HL-60 (cell line): ENCODE data around the gene PLD5.

Source experiments
- DNase-seq, 2 experiments: peaks; one replicate each; pipeline ENCODE4 v3.0.0-alpha.2; 2010 to 2020; ENCODE audit warnings: low read depth in 1 of 2, low spot score in 1 of 2
- H3K27ac ChIP-seq: fragments of 250-450 bp; sonication (Bioruptor Pico); replicated peaks from 2 replicates; pipeline ENCODE4 v1.5.1; 2020; ENCODE audit warnings: mild to moderate bottlenecking, moderate library complexity
- H3K27me3 ChIP-seq: fragments of 250-450 bp; sonication (Bioruptor Pico); 2 replicates; pipeline ENCODE4 v1.5.1; 2021; ENCODE audit warnings: mild to moderate bottlenecking, moderate library complexity; ENCODE audit not compliant: insufficient read depth, poor library complexity, severe bottlenecking
- H3K4me3 ChIP-seq: replicated peaks from 2 replicates; pipeline ENCODE4 v1.5.1; 2011; ENCODE audit warnings: mild to moderate bottlenecking, control low read depth, low read length; ENCODE audit not compliant: insufficient read depth
- GABPA ChIP-seq: IDR thresholded peaks from 2 replicates; pipeline ENCODE4 v1.6.1; 2012; ENCODE audit warnings: low read depth
- POLR2AphosphoS5 ChIP-seq: IDR thresholded peaks from 2 replicates; pipeline ENCODE4 v1.6.1; 2012; ENCODE audit warnings: low read depth
- REST ChIP-seq: IDR thresholded peaks from 2 replicates; pipeline ENCODE4 v1.6.1; 2012; ENCODE audit warnings: low read depth; ENCODE audit not compliant: insufficient replicate concordance
- SPI1 ChIP-seq: IDR thresholded peaks from 2 replicates; pipeline ENCODE4 v1.6.1; 2012; ENCODE audit warnings: low read depth, mild to moderate bottlenecking, borderline replicate concordance
- TF ChIP-seq, protein P1 (sequence below): IDR thresholded peaks from one replicate; pipeline ENCODE4 v1.5.1; 2011; ENCODE audit warnings: low read length, control low read depth, inconsistent platforms; ENCODE audit not compliant: insufficient read depth

PLD5 gene

DNA sequence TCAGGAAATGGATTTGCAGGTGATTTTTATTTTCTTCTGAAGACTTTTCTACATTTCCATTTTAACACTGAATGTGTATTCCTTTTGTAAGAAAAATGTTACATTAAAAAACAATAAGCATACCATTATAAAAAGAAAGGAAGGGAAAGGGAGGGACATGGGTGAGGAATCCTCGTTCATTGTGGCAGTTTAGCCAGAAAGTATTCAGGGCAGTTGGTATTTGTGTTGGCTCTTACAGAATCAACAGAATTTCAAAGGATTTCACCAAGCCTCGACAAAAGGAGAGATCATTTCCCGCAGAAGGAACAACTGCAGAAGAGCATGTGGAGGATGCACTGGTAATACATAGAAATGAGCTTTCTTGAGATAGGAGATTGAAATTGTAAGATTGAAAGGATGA lies 35.0 kb downstream of the PLD5 start:
- DNase-seq: no peak
- H3K27ac ChIP-seq: no peak overlapping the region
- no peak overlapping the region for H3K4me3 ChIP-seq
- no peak for TF ChIP-seq POLR2AphosphoS5
- TF ChIP-seq, protein P1, sequence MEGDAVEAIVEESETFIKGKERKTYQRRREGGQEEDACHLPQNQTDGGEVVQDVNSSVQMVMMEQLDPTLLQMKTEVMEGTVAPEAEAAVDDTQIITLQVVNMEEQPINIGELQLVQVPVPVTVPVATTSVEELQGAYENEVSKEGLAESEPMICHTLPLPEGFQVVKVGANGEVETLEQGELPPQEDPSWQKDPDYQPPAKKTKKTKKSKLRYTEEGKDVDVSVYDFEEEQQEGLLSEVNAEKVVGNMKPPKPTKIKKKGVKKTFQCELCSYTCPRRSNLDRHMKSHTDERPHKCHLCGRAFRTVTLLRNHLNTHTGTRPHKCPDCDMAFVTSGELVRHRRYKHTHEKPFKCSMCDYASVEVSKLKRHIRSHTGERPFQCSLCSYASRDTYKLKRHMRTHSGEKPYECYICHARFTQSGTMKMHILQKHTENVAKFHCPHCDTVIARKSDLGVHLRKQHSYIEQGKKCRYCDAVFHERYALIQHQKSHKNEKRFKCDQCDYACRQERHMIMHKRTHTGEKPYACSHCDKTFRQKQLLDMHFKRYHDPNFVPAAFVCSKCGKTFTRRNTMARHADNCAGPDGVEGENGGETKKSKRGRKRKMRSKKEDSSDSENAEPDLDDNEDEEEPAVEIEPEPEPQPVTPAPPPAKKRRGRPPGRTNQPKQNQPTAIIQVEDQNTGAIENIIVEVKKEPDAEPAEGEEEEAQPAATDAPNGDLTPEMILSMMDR: no peak
- TF ChIP-seq SPI1: no peak
- TF ChIP-seq REST: no peak
- no peak for TF ChIP-seq GABPA
- H3K27me3 ChIP-seq: no peaks in the 10 kb centered on the region

DNA sequence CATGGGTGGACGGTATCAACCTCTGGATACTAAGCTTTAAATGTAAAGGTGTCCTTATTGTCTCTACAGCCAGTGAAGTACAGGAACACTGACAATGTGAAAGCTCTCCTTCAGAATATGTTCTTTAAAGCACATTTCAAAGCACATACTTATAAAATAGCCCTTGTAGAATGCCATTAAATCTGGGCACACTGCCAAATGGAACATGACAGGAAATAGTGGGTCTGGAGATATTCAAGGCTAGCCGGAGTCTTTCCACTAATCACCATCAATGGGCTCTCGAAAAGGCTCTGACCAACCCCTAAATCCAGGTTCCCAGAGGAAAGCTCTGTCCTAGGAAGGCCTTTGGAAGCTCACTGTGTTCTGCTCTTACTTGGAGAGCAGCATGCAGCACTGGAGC lies 46.6 kb downstream of the PLD5 start:
- no peak overlapping the region for H3K4me3 ChIP-seq
- no peak overlapping the region for H3K27ac ChIP-seq
- no peak for DNase-seq
- TF ChIP-seq POLR2AphosphoS5: no peak
- TF ChIP-seq, protein P1: no peak
- TF ChIP-seq GABPA: no peak
- TF ChIP-seq SPI1: no peak
- no peak for TF ChIP-seq REST
- H3K27me3 ChIP-seq: no peaks in the 10 kb centered on the region

DNA sequence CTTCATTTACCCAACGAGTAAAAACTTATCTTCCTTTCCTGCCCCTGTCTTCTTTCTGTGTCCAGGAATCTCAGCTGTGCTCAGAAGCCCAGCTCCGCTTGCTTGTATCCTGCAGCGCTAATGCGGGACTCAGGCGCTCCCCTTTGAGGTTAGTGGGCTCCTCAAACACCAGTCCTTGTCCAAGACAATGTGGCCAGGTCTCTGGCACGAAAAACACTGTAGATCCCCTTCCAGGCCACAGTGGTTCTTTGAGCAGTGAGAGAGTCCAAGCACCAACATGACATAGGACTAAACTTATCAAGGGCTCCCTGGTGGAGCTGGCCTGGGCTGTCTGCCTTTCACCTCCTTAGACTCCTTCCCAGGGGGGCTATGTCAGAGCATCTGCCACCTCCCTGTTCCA lies 53.7 kb downstream of the PLD5 start:
- no peak for DNase-seq
- Histone ChIP-seq H3K27ac (no peak overlapping the region), H3K27me3 (no peaks in the 10 kb centered on the region), H3K4me3 (no peak overlapping the region)
- TF ChIP-seq POLR2AphosphoS5 (no peak), SPI1 (no peak), REST (no peak), GABPA (no peak)
- TF ChIP-seq, protein P1: no peak
